ENCODE measurements around the gene NDUFS7. TPM values are rescaled to one million over a fixed set of nuclear protein-coding genes. Genes with fewer than 3 reads are reported as not detected.

Gene NDUFS7
- total RNA-seq, 1 donor = 40.7 TPM

- peak overlapping the region; percentile 79 for H3K4me3 ChIP-seq (ENCODE audit: low read depth, low read length)
- DNase-seq (ENCODE audit: low read depth) = no peak
- no peak for TF ChIP-seq CTCF (IDR thresholded peaks at IDR 0.05; ENCODE audit: insufficient read depth, low read length)
Observed at GRCh38 chr19:1409204-1410005, 25.7 kb downstream of the NDUFS7 start.

DNA sequence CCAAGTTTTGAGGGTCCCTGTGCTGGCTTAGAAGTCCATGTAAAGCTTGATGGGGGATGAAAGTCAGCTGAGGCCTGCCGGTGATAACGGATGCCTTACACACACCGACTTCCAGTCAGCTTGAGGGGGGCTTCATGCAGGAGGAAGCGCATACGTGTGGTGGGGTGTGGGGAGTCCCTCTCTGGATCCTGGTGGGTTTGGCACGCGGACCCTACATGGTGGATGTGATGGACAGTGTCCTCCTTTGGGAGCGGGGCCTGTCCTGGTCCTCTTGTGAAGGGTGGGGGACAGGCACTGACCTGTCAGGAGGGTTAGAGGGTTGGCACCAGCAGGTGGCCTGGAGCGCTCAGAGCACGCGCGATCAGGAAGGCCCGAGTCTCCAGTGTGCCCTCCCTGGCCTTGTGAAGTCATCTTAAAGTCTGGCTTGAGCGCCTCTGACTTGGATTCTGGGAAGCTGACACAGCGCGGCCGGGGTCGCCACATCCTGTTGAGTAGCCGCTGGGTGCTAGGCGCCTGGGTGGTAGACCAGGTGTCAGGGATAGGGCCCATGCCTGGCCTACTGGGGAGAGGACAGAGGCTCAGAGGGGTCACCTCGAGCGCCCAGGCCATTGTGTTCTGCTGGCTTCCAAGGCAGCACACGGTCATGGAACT lies 26.6 kb downstream of the NDUFS7 start:
- no peak for DNase-seq (ENCODE audit: low read depth)
- TF ChIP-seq CTCF (IDR thresholded peaks at IDR 0.05; ENCODE audit: insufficient read depth, low read length) = no peak
- peak overlapping the region; percentile 79 for H3K4me3 ChIP-seq (ENCODE audit: low read depth, low read length)

GRCh38 chr19:1410789-1411188 lies 27.1 kb downstream of the NDUFS7 start:
- no peak overlapping the region for H3K4me3 ChIP-seq (ENCODE audit: low read depth, low read length)
- DNase-seq (ENCODE audit: low read depth) = no peak
- no peak for TF ChIP-seq CTCF (IDR thresholded peaks at IDR 0.05; ENCODE audit: insufficient read depth, low read length)

DNA sequence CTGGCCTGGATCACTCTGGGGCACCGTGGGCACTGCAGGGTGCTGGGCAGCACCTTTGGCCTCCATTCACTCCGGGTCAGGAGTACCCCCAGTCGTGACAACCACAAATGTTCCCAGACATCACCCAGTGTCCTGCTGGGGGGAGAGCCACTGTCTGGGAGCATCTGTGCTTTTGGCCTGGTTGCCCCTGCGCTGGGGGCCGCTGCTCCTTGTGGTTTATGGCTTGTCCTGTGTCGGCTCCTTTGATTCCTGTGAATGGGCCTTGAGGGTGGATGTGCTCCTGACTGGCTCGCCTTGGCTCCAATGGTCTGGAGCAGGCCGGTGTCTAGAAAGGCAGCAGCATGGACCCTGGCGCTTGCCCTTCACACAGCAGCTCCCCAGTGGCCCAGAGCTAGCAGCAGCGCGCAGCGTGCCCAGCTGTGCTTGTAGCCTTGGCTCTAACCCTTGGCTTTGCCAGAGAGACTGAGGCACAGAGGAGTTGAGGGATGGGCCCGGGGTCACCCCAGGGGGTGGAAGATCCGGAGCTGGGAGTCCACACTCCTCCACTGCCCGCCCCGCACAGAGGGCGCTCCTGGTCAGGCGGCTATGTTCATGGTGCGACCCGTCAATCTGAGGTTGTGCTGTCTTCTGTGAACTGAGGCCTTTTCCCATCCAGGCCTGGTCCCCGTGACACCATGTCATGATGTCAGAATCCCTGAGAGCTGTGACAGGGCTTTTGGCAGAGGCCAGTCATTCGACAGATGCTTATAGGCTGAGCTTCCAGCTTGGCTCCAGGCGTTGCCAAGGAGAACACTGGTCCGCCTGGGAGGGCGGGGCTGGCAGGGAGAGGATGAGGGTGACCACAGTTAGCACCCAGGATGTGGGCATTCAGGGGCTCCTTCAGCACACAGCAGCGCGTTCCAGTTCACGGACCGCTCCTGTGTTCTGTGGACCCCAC lies 27.8 kb downstream of the NDUFS7 start:
- peak overlapping the region; percentile 17 for H3K4me3 ChIP-seq (ENCODE audit: low read depth, low read length)
- peak; percentile 56 for DNase-seq (ENCODE audit: low read depth)
- no peak for TF ChIP-seq CTCF (IDR thresholded peaks at IDR 0.05; ENCODE audit: insufficient read depth, low read length)

GRCh38 chr19:1412323-1412923 lies 28.7 kb downstream of the NDUFS7 start:
- no peak for TF ChIP-seq CTCF (IDR thresholded peaks at IDR 0.05; ENCODE audit: insufficient read depth, low read length)
- no peak for DNase-seq (ENCODE audit: low read depth)
- no peak overlapping the region for H3K4me3 ChIP-seq (ENCODE audit: low read depth, low read length)
